OCI-LY1 (cell line): ENCODE measurements around the gene THUMPD1.
"Not testable (repeated sequence)": the region's sequence is repeated elsewhere in the genome, so short reads cannot be mapped to it uniquely, and the experiment has no call there.

ENCODE experiments used
- H2AFZ ChIP-seq: fragments of 200-600 bp; sonication (generic), shearing (Covaris generic); 2 replicates; pipeline ENCODE4 v1.6.0; 2014; ENCODE audit warnings: antibody characterized with exemption, mild to moderate bottlenecking, low read length
- H3F3A ChIP-seq: fragments of 200-600 bp; sonication (generic), shearing (Covaris generic); 2 replicates; pipeline ENCODE4 v1.6.0; 2014; ENCODE audit warnings: mild to moderate bottlenecking, antibody characterized with exemption, low read length, moderate library complexity; ENCODE audit not compliant: insufficient read depth
- H3K27ac ChIP-seq: fragments of 200-600 bp; sonication (generic); 2 replicates; pipeline ENCODE4 v1.5.1; 2014; ENCODE audit warnings: low read length, mixed run types, mild to moderate bottlenecking, low read depth; ENCODE audit not compliant: poor library complexity, severe bottlenecking
- H3K27me3 ChIP-seq: fragments of 200-600 bp; sonication (generic); 2 replicates; pipeline ENCODE4 v1.6.0; 2014; ENCODE audit warnings: antibody characterized with exemption, mild to moderate bottlenecking, low read length, moderate library complexity; ENCODE audit not compliant: insufficient read depth
- H3K36me3 ChIP-seq: fragments of 200-600 bp; sonication (generic); 2 replicates; pipeline ENCODE4 v1.6.1; 2014; ENCODE audit warnings: mild to moderate bottlenecking, antibody characterized with exemption, low read length, moderate library complexity, mixed read lengths; ENCODE audit not compliant: insufficient read depth
- H3K4me1 ChIP-seq: fragments of 200-600 bp; sonication (generic); 2 replicates; pipeline ENCODE4 v1.5.1; 2014; ENCODE audit warnings: mild to moderate bottlenecking, low read length, moderate library complexity; ENCODE audit not compliant: insufficient read depth, severe bottlenecking
- H3K4me2 ChIP-seq: fragments of 200-600 bp; sonication (generic), shearing (Covaris generic); 2 replicates; pipeline ENCODE4 v1.6.1; 2014; ENCODE audit warnings: low read length
- H3K4me3 ChIP-seq: fragments of 200-600 bp; sonication (generic); 2 replicates; pipeline ENCODE4 v1.5.1; 2014; ENCODE audit warnings: low read length, low read depth, mild to moderate bottlenecking, mixed read lengths; ENCODE audit not compliant: poor library complexity, severe bottlenecking
- H3K79me2 ChIP-seq: fragments of 200-600 bp; shearing (Covaris generic); 2 replicates; pipeline ENCODE4 v1.6.1; 2016; ENCODE audit warnings: mixed run types, low read length, mixed read lengths; ENCODE audit not compliant: insufficient read depth
- H3K9ac ChIP-seq: fragments of 200-600 bp; sonication (generic), shearing (Covaris generic); 2 replicates; pipeline ENCODE4 v1.6.1; 2014; ENCODE audit warnings: mild to moderate bottlenecking, low read length, mixed read lengths
- H3K9me2 ChIP-seq: fragments of 200-600 bp; sonication (generic), shearing (Covaris generic); 2 replicates; pipeline ENCODE4 v1.6.1; 2014; ENCODE audit warnings: low read depth, mild to moderate bottlenecking, low read length, mixed read lengths
- H3K9me3 ChIP-seq: fragments of 200-600 bp; shearing (Covaris generic); 2 replicates; pipeline ENCODE4 v1.6.1; 2014; ENCODE audit warnings: low read length, mixed read lengths
- H4K20me1 ChIP-seq: fragments of 200-600 bp; sonication (generic), shearing (Covaris generic); 2 replicates; pipeline ENCODE4 v1.6.0; 2016; ENCODE audit warnings: mild to moderate bottlenecking, low read length; ENCODE audit not compliant: insufficient read depth
- EZH2 ChIP-seq: fragments of 200-600 bp; sonication (generic), shearing (Covaris generic); IDR thresholded peaks from 2 replicates; pipeline ENCODE4 v1.8.0; 2017; ENCODE audit warnings: borderline replicate concordance, mixed run types, mild to moderate bottlenecking, antibody characterized with exemption, low read length, moderate library complexity, mixed read lengths
- TF ChIP-seq, protein P1 (sequence below): fragments of 200-600 bp; sonication (generic), shearing (Covaris generic); IDR thresholded peaks from 2 replicates; pipeline ENCODE4 v1.5.1; 2017; ENCODE audit warnings: mild to moderate bottlenecking, antibody characterized with exemption, low read length, moderate library complexity, mixed read lengths

The THUMPD1 gene

GRCh38 chr16:20767577-20767976, 26.0 kb upstream of the THUMPD1 start:
- H3K36me3 ChIP-seq, result no peaks in the 10 kb centered on the region; the same call in 1 of the 2 replicates
- H3F3A ChIP-seq, result no peaks in the 10 kb centered on the region
- no peak overlapping the region for H3K9ac ChIP-seq
- no peak overlapping the region for H2AFZ ChIP-seq
- H3K9me3 ChIP-seq, result peaks cover 3% of the 10 kb centered on the region; the same call in 1 of the 2 replicates
- no peaks in the 10 kb centered on the region; the same call in 1 of the 2 replicates for H3K27me3 ChIP-seq
- H3K27ac ChIP-seq, result no peak overlapping the region
- TF ChIP-seq, protein P1, sequence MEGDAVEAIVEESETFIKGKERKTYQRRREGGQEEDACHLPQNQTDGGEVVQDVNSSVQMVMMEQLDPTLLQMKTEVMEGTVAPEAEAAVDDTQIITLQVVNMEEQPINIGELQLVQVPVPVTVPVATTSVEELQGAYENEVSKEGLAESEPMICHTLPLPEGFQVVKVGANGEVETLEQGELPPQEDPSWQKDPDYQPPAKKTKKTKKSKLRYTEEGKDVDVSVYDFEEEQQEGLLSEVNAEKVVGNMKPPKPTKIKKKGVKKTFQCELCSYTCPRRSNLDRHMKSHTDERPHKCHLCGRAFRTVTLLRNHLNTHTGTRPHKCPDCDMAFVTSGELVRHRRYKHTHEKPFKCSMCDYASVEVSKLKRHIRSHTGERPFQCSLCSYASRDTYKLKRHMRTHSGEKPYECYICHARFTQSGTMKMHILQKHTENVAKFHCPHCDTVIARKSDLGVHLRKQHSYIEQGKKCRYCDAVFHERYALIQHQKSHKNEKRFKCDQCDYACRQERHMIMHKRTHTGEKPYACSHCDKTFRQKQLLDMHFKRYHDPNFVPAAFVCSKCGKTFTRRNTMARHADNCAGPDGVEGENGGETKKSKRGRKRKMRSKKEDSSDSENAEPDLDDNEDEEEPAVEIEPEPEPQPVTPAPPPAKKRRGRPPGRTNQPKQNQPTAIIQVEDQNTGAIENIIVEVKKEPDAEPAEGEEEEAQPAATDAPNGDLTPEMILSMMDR, result no peak
- TF ChIP-seq EZH2, result no peak
- H3K4me3 ChIP-seq, result no peak overlapping the region
- H3K9me2 ChIP-seq, result no peaks in the 10 kb centered on the region
- H3K79me2 ChIP-seq, result no peaks in the 10 kb centered on the region
- H3K4me1 ChIP-seq, result peaks cover 10% of the 10 kb centered on the region
- no peaks in the 10 kb centered on the region for H4K20me1 ChIP-seq
- no peak overlapping the region for H3K4me2 ChIP-seq

GRCh38 chr16:20766294-20766693, 24.7 kb upstream of the THUMPD1 start:
- no peaks in the 10 kb centered on the region for H4K20me1 ChIP-seq
- no peak overlapping the region for H2AFZ ChIP-seq
- H3K4me2 ChIP-seq, result no peak overlapping the region
- H3K9me2 ChIP-seq, result no peaks in the 10 kb centered on the region
- H3K79me2 ChIP-seq, result no peaks in the 10 kb centered on the region
- peaks cover 8% of the 10 kb centered on the region for H3K9me3 ChIP-seq
- H3K9ac ChIP-seq, result no peak overlapping the region
- H3K4me1 ChIP-seq, result peaks cover 10% of the 10 kb centered on the region
- no peaks in the 10 kb centered on the region; the same call in 1 of the 2 replicates for H3K36me3 ChIP-seq
- no peak for TF ChIP-seq EZH2
- TF ChIP-seq, protein P1, result no peak
- H3K4me3 ChIP-seq, result no peak overlapping the region
- no peaks in the 10 kb centered on the region for H3F3A ChIP-seq
- H3K27me3 ChIP-seq, result no peaks in the 10 kb centered on the region; the same call in 1 of the 2 replicates
- no peak overlapping the region for H3K27ac ChIP-seq

DNA sequence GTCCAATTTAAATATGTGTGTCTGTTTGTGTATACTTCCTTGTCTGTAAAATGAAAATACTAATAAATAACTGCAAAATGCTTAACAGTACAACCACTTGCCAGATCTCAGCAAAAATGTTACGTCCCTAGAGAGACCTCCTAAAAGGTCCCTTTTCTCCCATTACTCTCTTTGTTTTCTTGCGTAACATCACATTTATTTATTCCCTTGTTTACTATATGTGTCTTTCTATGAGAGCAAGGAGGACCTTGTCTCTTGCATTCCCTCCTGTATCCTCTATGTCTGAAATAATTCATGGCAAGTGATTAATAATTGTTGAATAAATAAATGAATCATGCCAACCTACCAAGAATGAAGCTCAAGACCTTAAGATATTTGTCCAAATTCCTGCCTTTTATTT, 24.1 kb upstream of the THUMPD1 start:
- Histone ChIP-seq H3K79me2 (no peaks in the 10 kb centered on the region), H3K36me3 (no peaks in the 10 kb centered on the region; the same call in 1 of the 2 replicates), H3K4me3 (no peak overlapping the region), H3K9ac (no peak overlapping the region), H3K4me2 (no peak overlapping the region), H3K27me3 (no peaks in the 10 kb centered on the region; the same call in 1 of the 2 replicates), H3K9me3 (peaks cover 8% of the 10 kb centered on the region), H4K20me1 (no peaks in the 10 kb centered on the region), H3K27ac (no peak overlapping the region), H3K4me1 (peaks cover 10% of the 10 kb centered on the region), H3F3A (no peaks in the 10 kb centered on the region), H3K9me2 (no peaks in the 10 kb centered on the region), H2AFZ (no peak overlapping the region)
- TF ChIP-seq, protein P1, result no peak
- TF ChIP-seq EZH2, result no peak

GRCh38 chr16:20764448-20764847, 22.8 kb upstream of the THUMPD1 start:
- not testable (repeated sequence) for H3F3A ChIP-seq, H3K4me3 ChIP-seq, H3K36me3 ChIP-seq, H3K9ac ChIP-seq, H3K9me3 ChIP-seq, H2AFZ ChIP-seq, H3K27me3 ChIP-seq, H3K9me2 ChIP-seq, H3K79me2 ChIP-seq, H3K4me2 ChIP-seq, H3K27ac ChIP-seq, H4K20me1 ChIP-seq
- peaks cover 10% of the 10 kb centered on the region for H3K4me1 ChIP-seq
